Measurements from ENCODE around the gene GPRC6A.

Gene GPRC6A

DNA sequence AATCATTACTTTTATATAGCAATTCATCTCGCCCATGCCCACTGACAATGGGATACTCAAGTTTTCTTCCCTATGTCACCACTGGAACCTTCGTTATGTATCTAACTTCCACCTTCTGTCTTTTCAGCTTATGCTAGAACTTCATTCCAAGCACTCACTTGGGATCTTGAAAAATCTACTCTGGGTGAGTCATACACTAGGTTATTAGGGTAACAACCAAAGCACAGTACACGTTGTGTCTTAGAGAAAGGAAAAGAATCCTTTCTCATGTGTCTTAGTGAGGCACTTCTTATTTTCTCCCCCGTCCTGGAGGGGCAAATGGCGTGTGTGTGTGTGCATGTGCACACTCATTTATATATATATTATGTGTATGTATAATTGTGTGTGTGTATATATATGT, 45.0 kb downstream of the GPRC6A start:
- DNase-seq (ENCODE audit: low spot score), result no peak

- peak; percentile 20 for DNase-seq (ENCODE audit: low spot score)
Measured at GRCh38 chr6:116779573-116780164, 49.2 kb downstream of the GPRC6A start.

DNA sequence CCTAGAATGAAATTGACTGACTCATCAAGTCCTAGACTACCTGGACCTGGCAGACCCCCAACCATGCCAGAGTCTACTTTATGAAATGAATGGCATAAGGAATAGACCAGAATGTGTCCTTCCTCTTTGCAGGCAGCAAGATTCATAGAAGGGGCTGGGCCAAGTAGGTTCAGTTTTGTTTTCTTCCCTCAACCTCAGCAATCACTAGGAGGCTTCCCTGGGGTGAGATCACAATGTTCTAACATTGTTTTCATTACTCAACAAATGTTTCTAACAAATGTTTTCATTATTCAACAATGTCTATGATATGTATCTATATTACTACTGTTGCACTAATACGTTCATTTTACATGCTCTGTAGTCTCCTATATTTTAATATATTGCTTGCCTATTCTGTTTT, 55.0 kb downstream of the GPRC6A start:
- no peak for DNase-seq (ENCODE audit: low spot score)

DNA sequence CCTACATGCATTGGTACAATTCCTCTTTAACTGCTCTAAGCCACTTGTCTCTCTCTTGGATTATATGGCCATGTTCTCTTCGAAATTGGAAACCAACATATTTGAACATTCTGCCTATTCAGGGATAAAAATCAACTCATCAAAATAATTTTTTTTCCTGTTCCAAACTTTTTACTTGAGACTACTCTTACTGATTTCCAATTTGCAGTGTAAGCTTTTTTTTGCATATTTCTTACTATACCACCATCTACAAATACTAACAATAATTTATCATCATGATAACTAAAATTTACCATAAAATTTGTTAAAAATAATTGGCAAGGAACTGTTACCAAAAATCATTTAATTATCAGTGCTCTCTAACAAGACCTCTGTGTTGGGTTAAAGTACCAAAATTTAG, 56.4 kb downstream of the GPRC6A start:
- DNase-seq (ENCODE audit: low spot score), result no peak

GRCh38 chr6:116767715-116768114, 61.2 kb downstream of the GPRC6A start:
- DNase-seq (ENCODE audit: low spot score), result no peak

- no peak for DNase-seq (ENCODE audit: low spot score)
Measured at GRCh38 chr6:116766506-116767176, 62.2 kb downstream of the GPRC6A start.

DNA sequence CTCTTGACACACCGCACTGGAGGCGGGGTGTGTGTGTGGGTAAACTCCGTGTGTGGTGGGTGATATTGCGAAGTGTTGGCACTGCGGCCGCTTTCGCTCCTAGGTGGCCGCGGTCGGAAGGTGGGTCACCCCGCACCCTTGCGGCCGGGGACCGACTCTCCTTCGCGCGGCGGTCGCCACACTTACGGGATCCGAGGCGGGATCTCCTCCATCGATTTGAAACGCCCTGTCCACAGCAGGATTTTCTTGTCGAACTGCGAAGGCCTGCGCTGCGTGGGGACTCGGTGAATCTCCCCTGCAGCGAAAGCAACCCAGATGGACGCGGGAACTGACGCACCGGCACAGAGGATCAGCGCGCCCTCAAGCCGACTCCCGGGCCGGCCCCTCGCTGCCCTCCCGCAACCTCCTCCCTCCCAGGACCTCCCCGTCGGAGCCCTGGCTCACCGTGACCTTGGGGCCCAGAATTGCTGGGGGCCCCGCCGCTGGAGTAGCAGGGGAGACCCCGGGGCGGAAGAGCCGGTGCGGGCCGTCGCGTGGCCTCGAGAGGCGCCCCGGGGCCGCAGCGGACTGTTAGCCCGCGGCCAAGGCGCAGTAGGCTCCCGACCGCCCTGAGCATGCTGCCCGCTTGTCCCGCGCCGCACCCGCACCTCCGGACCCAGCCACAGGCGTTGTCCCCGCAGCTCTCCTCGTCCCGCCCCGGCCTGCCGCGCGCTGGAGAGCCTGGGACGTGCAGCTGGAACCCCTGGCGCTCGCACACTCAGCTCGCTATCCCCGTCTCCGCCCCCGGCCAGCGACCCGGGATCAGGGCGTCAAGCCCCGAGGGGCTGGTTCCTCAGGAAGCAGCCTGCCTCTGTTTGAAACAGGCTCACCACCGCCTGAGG, 63.7 kb downstream of the GPRC6A start, which contains the start of gene FAM162B:
TSS of gene FAM162B (minus strand) at position 759 of the 881 bp plus-strand sequence. CDS start at position 616, 143 bp downstream.
- peak; percentile 84 for DNase-seq (ENCODE audit: low spot score)

GRCh38 chr6:116764629-116764960, 64.3 kb downstream of the GPRC6A start:
- no peak for DNase-seq (ENCODE audit: low spot score)

DNA sequence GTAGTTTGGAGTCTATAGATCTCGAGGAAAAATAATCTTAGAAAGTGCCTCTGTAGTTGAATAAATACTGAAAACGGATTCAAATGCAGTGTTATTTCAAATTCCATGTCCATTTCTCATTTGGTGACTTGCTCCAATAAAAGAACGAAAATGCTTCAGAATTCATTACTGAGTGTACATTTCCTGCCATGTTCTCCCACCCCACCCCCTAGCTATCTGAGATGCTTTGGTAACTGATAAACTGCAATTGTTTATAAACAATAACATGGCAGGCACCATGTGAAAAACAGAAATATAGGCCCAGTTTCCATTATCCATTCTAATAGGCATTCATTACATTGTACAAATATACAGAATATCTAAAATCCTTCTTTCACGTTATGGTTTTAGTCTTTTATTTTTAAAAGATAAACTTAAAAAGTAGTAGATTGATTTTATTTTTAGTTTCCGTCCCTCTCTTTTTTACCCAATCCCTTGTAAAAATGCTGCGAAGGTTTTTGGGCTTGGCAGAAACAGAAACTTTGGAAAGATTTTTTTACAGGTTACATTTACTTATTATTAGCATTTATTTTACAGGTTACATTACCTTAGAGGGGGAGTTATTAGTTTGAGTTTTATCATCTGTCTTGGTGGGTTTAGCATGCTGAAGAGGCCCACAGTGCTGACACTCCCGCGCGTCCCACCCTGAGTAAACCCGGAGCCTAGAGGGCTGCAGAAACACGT, 64.8 kb downstream of the GPRC6A start:
- DNase-seq (ENCODE audit: low spot score), result peak; percentile 48

- no peak for DNase-seq (ENCODE audit: low spot score)
Measured at GRCh38 chr6:116763048-116763447, 65.8 kb downstream of the GPRC6A start.

GRCh38 chr6:116762235-116762634, 66.6 kb downstream of the GPRC6A start:
- no peak for DNase-seq (ENCODE audit: low spot score)

DNA sequence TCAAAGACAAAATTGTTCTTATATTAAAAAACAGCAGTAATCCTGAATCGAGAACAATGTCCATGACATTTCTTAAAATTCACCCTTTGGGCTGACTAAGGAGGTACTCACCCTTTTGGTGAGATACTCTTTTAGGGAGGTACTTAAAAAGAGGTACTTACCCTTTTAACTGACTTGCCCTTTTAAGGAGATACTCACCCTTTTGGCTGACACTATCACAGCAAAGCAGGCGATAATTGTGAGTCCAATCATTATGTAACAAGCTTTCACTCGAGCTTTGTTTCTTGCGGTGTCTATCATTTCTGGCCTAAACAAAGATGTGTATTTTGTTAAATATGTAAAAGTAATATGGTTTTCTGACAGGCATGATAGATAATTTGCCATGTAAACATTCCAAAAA, 67.1 kb downstream of the GPRC6A start:
- no peak for DNase-seq (ENCODE audit: low spot score)

DNA sequence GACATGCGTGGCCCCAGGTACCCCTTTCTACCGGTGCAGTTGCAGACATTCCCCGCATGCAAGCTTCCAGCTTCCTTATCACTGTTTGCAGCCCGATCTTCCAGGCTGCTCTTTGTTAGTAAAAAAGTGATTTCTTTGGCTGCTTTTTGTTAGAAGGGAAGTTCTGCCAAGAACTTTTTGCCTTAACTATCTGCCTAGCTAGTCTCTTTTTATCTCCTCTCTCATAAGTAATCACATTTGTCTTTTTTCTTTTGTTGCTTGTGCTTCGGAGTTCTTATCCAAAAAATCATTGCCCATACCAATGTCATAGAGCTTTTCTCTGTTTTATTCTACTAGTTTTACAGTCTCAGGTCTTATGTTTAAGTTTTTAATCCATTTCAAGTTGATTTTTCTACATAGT, 83.7 kb downstream of the GPRC6A start:
- no peak for DNase-seq (ENCODE audit: low spot score)
